HG03135 (cell line): ENCODE results near the gene RASSF1.
A peak's percentile ranks its signal among the peaks of the same experiment; 100 is the strongest.

ENCODE experiments used
- ATAC-seq: cut with Tn5 transposase; IDR thresholded peaks from one replicate; pipeline ENCODE4 v1.9.1; 2021; ENCODE audit warnings: mild to moderate bottlenecking, moderate library complexity; ENCODE audit not compliant: unreplicated experiment

Gene RASSF1

GRCh38 chr3:50365842-50366220 is 25.2 kb upstream of the RASSF1 start:
- ATAC-seq = no peak

GRCh38 chr3:50365080-50365841 is 24.6 kb upstream of the RASSF1 start:
- ATAC-seq = peak; percentile 84

- no peak for ATAC-seq
Measured at GRCh38 chr3:50364573-50365079, 24.0 kb upstream of the RASSF1 start.

GRCh38 chr3:50359760-50360110 is 19.1 kb upstream of the RASSF1 start:
- no peak for ATAC-seq

- peak; percentile 98 for ATAC-seq
Measured at GRCh38 chr3:50358911-50359759, 18.5 kb upstream of the RASSF1 start, which contains the start of gene TMEM115. Gene TMEM115, minus strand, starts transcription at chr3:50359521. Its CDS starts 458 bp downstream, at chr3:50359063.

- no peak for ATAC-seq
Measured at GRCh38 chr3:50358355-50358910, 17.8 kb upstream of the RASSF1 start.

GRCh38 chr3:50357481-50357880 is 16.8 kb upstream of the RASSF1 start:
- no peak for ATAC-seq

GRCh38 chr3:50356553-50356952 is 15.9 kb upstream of the RASSF1 start:
- ATAC-seq = no peak

- ATAC-seq = no peak
Measured at GRCh38 chr3:50355829-50356552, 15.4 kb upstream of the RASSF1 start.

- no peak for ATAC-seq
Measured at GRCh38 chr3:50354850-50355249, 14.2 kb upstream of the RASSF1 start.

- ATAC-seq = no peak
Measured at GRCh38 chr3:50354186-50354764, 13.6 kb upstream of the RASSF1 start.

GRCh38 chr3:50353245-50354004 is 12.8 kb upstream of the RASSF1 start:
- no peak for ATAC-seq

- ATAC-seq = no peak
Measured at GRCh38 chr3:50352781-50353180, 12.1 kb upstream of the RASSF1 start.

- ATAC-seq = no peak
Measured at GRCh38 chr3:50351323-50351697, 10.7 kb upstream of the RASSF1 start.

GRCh38 chr3:50350527-50351322 is 10.1 kb upstream of the RASSF1 start, which contains the start of the genes CYB561D2 and NPRL2:
Gene CYB561D2, plus strand, starts transcription at chr3:50350862. Its CDS starts 572 bp downstream, at chr3:50351434.
Gene NPRL2, minus strand, starts transcription at chr3:50350775. Its CDS starts 123 bp downstream, at chr3:50350652.
- peak; percentile 78 for ATAC-seq

GRCh38 chr3:50350213-50350526 is 9.5 kb upstream of the RASSF1 start:
- ATAC-seq = no peak

- no peak for ATAC-seq
Measured at GRCh38 chr3:50347187-50347813, 6.7 kb upstream of the RASSF1 start.

GRCh38 chr3:50345586-50346234 is 5.1 kb upstream of the RASSF1 start, which contains the start of gene ZMYND10:
Gene ZMYND10, minus strand, starts transcription at chr3:50345732. Its CDS starts 153 bp downstream, at chr3:50345579.
- no peak for ATAC-seq
